Peyer's patch (tissue), 4 donors: ENCODE measurements around the gene KCNAB1. TPM values are rescaled to one million over a fixed set of nuclear protein-coding genes. Genes with fewer than 3 reads are reported as not detected.

Experiments used
- DNase-seq, 3 donors: peaks; one replicate each; pipeline ENCODE4 v3.0.0-alpha.2; 2017 to 2019
- H3K27ac ChIP-seq, 4 donors: fragments of 200-600 bp; sonication (generic); one replicate each; pipeline ENCODE4 v1.5.1; 2016 to 2019
- H3K27me3 ChIP-seq, 2 donors: fragments of 200-600 bp; sonication (generic); one replicate each; pipeline ENCODE4 v1.5.1; 2019
- H3K36me3 ChIP-seq, 3 donors: fragments of 200-600 bp; sonication (generic); one replicate each; pipeline ENCODE4 v1.5.1; 2016 to 2019
- H3K4me1 ChIP-seq, 4 donors: fragments of 200-600 bp; sonication (generic); one replicate each; pipeline ENCODE4 v1.5.1; 2016 to 2019
- H3K4me3 ChIP-seq, 4 donors: fragments of 200-600 bp; sonication (generic); 1 replicate in 3 of 4; 2 replicates in 1 of 4; pipeline ENCODE4 v1.5.1; 2016 to 2019; ENCODE audit warnings: mild to moderate bottlenecking in 1 of 4
- H3K9me3 ChIP-seq, 4 donors: fragments of 200-600 bp; sonication (generic); one replicate each; pipeline ENCODE4 v1.5.1; 2016 to 2019; ENCODE audit warnings: mild to moderate bottlenecking in 1 of 4
- CTCF ChIP-seq, 6 experiments: fragments of 450-650 bp in 4 of 6; fragments of 200-600 bp in 2 of 6; sonication (generic) in 1 of 6; IDR thresholded peaks; one replicate each; pipeline ENCODE4 v1.5.1; 2017 to 2019; ENCODE audit warnings: antibody characterized with exemption in 6 of 6, mild to moderate bottlenecking in 3 of 6, moderate library complexity in 1 of 6
- POLR2A ChIP-seq, 2 donors: fragments of 450-650 bp; IDR thresholded peaks; one replicate each; pipeline ENCODE4 v1.5.1; 2017; ENCODE audit warnings: antibody characterized with exemption in 2 of 2, mild to moderate bottlenecking in 2 of 2, moderate library complexity in 2 of 2
- total RNA-seq, 4 donors: library from RNA; depleted of rRNA; stranded (reverse); fragments of >200 nt; gene quantifications; one replicate each; pipeline ENCODE4 v1.1.0, GENCODE V29; 2016

Gene KCNAB1
- total RNA-seq, 4 donors from 2014 or later = 1.1 to 1.7 (median 1.6) TPM; not detected in 1

GRCh38 chr3:156498307-156498706 is 377.9 kb downstream of the KCNAB1 start:
- no peak for DNase-seq
- H3K36me3 ChIP-seq = no peaks in the 10 kb centered on the region
- no peaks in the 10 kb centered on the region for H3K9me3 ChIP-seq
- H3K27ac ChIP-seq = no peak overlapping the region
- TF ChIP-seq POLR2A (IDR thresholded peaks at IDR 0.05) = no peak
- TF ChIP-seq CTCF (IDR thresholded peaks at IDR 0.05) = no peak
- no peaks in the 10 kb centered on the region for H3K4me1 ChIP-seq
- no peaks in the 10 kb centered on the region for H3K27me3 ChIP-seq
- H3K4me3 ChIP-seq = no peak overlapping the region

DNA sequence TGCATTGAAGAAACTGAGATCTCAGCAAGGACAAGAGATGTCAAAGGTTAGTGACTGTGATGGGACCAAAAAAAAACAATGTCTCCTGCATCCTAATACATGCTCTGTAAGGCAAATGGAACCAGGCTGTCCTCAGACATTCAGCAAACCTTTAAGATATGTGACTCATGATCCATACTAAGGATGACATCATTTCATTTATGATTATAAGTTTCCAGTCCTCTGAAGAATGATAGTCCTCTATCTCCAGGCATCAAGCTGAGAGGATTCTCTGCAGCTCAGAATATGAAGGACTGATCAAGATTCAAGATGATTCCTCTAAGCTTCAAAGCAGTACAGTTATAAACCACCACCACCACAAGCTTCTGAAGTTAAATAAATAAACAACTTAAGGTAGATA is 386.9 kb downstream of the KCNAB1 start:
- Histone ChIP-seq H3K9me3 (no peaks in the 10 kb centered on the region), H3K27me3 (no peaks in the 10 kb centered on the region), H3K4me3 (no peak overlapping the region), H3K4me1 (no peaks in the 10 kb centered on the region), H3K27ac (no peak overlapping the region), H3K36me3 (no peaks in the 10 kb centered on the region)
- no peak for DNase-seq
- TF ChIP-seq CTCF (IDR thresholded peaks at IDR 0.05) = no peak
- TF ChIP-seq POLR2A (IDR thresholded peaks at IDR 0.05) = no peak

- Histone ChIP-seq H3K36me3 (no peaks in the 10 kb centered on the region), H3K4me1 (no peaks in the 10 kb centered on the region), H3K27me3 (no peaks in the 10 kb centered on the region), H3K4me3 (no peak overlapping the region), H3K9me3 (no peaks in the 10 kb centered on the region), H3K27ac (no peak overlapping the region)
- TF ChIP-seq CTCF (IDR thresholded peaks at IDR 0.05) (peak; percentile 42 to 70 (median 66)), POLR2A (IDR thresholded peaks at IDR 0.05) (no peak)
- no peak for DNase-seq
Measured at GRCh38 chr3:156509189-156510174, 389.1 kb downstream of the KCNAB1 start.

GRCh38 chr3:156511987-156512677 is 391.8 kb downstream of the KCNAB1 start:
- Histone ChIP-seq H3K36me3 (no peaks in the 10 kb centered on the region), H3K4me1 (no peaks in the 10 kb centered on the region), H3K27me3 (no peaks in the 10 kb centered on the region), H3K4me3 (no peak overlapping the region), H3K27ac (no peak overlapping the region), H3K9me3 (no peaks in the 10 kb centered on the region)
- TF ChIP-seq CTCF (IDR thresholded peaks at IDR 0.05) (no peak), POLR2A (IDR thresholded peaks at IDR 0.05) (no peak)
- DNase-seq = no peak

DNA sequence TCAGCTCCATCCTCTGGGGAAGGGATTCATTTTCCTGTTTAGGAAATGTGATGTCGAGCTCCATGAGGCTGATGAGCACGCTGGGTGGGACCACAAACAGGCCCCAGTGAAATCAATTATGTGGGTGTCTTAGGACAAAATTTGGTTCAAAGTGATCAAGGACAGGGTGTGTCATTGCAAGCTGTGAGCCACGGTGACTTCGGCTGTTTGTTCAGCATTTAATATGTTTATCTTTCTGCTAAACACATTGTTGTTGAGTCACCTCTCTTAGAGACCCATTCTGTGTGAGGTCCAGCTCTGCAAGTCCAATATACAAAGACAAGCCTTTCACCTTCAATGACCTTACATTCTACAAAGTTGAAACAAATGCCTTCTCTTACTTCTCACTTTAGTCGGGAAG is 393.2 kb downstream of the KCNAB1 start:
- no peak overlapping the region for H3K4me3 ChIP-seq
- H3K4me1 ChIP-seq = no peaks in the 10 kb centered on the region
- no peak for DNase-seq
- no peaks in the 10 kb centered on the region for H3K36me3 ChIP-seq
- no peaks in the 10 kb centered on the region for H3K27me3 ChIP-seq
- H3K27ac ChIP-seq = no peak overlapping the region
- no peaks in the 10 kb centered on the region for H3K9me3 ChIP-seq
- TF ChIP-seq POLR2A (IDR thresholded peaks at IDR 0.05) = no peak
- no peak for TF ChIP-seq CTCF (IDR thresholded peaks at IDR 0.05)
